OCI-M2 (cell line): ENCODE results near the gene TMEM82.

Experiments used
- DNase-seq: peaks from one replicate; lab custom pipeline; 2025; ENCODE audit not compliant: unreplicated experiment; lab: John Stamatoyannopoulos, UW

Gene TMEM82

DNA sequence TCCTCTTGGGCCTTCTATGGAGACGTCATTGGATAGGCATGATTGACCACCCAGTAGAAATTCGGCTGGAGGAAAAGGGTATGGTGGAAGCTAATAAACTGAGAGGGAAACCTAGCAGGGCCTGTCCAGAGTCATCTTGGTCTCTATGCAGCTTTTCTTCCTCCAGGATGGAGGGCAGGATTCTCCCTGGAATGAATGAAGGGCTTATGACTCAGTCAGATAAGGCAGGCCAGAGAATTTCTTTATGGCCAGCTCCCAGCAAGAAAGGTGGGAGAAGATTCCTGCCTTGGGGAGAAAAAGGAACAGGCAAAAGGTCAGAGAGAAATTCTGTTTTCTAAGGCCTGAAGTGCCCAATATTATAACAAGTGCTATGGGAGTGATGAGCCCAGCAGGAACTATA lies 33.4 kb downstream of the TMEM82 start:
- DNase-seq, result no peak

GRCh38 chr1:15777909-15778707 lies 35.8 kb downstream of the TMEM82 start:
- no peak for DNase-seq

GRCh38 chr1:15785683-15786082 lies 43.4 kb downstream of the TMEM82 start:
- no peak for DNase-seq

DNA sequence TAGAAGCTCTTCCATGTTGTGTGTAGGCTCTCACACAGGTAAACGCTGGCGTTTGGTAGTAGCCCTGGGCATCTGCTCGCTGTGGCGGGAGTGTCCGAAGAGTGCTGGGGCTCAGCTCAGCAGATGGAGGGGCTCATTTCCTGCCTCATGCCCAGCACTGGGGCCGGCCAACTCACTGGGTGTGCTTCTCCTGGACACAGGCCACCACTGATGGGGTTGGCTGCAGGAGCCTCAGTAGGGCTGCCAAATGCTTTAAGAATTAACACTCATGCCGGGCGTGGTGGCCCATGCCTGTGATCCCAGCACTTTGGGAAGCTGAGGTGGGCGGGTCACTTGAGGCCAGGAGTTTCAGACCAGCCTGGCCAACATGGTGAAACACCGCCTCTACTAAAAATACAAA lies 44.3 kb downstream of the TMEM82 start:
- DNase-seq, result no peak

- DNase-seq, result no peak
Observed at GRCh38 chr1:15788624-15789301, 46.5 kb downstream of the TMEM82 start.

- DNase-seq, result no peak
Observed at GRCh38 chr1:15796086-15796462, 53.8 kb downstream of the TMEM82 start.
